ENCODE results near the gene OSBPL3. TPM values are rescaled to one million over a fixed set of nuclear protein-coding genes. Genes with fewer than 3 reads are reported as not detected.

OSBPL3 gene
- total RNA-seq, 1 experiment from 2014 or later: 11.6 TPM

DNA sequence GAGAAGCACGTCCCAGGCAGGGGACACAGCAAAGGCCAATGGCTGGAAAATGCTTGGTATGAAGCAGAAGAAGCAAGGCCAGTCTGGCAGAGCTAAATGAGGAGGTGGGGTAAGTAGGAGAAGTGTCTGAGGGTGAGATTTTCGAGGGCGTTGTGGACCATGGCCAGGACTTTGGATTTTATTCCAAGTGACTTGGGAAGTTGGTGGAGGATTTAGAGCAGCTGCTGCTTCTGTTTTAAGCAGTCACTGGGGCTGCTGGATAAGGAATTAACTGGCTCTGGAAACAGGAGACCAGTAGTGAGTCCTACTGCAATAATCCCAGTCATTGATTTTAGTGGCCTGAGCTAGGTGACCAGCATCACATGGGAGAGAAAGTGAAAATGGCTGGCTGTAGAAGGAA, 155.1 kb downstream of the OSBPL3 start:
- no TSS peak for BruUV-seq (replicated peaks)
- DNase-seq (no peak), ATAC-seq (no peak)
- Histone ChIP-seq H3K4me3 (ENCODE audit: low read length) (no peak overlapping the region), H4K20me1 (ENCODE audit: low read length) (no peaks in the 10 kb centered on the region), H3F3A (ENCODE audit: low read length, unreplicated experiment) (peaks cover 6% of the 10 kb centered on the region), H3K27me3 (ENCODE audit: low read length) (no peaks in the 10 kb centered on the region), H3K9me3 (ENCODE audit: low read length) (no peaks in the 10 kb centered on the region), H3K36me3 (ENCODE audit: low read depth, low read length) (peaks cover 10% of the 10 kb centered on the region), H3K9me2 (replicated peaks; ENCODE audit: low read length) (no peaks in the 10 kb centered on the region), H3K27ac (ENCODE audit: low read length) (peak overlapping the region; percentile 94), H2AFZ (ENCODE audit: low read length) (no peak overlapping the region), H3K4me2 (ENCODE audit: low read length) (peak overlapping the region; percentile 74), H3K9ac (ENCODE audit: low read length) (no peak overlapping the region), H3K79me2 (ENCODE audit: low read length) (no peaks in the 10 kb centered on the region), H3K4me1 (ENCODE audit: insufficient read depth, low read length) (peaks cover 61% of the 10 kb centered on the region)
- TF ChIP-seq, protein P1, sequence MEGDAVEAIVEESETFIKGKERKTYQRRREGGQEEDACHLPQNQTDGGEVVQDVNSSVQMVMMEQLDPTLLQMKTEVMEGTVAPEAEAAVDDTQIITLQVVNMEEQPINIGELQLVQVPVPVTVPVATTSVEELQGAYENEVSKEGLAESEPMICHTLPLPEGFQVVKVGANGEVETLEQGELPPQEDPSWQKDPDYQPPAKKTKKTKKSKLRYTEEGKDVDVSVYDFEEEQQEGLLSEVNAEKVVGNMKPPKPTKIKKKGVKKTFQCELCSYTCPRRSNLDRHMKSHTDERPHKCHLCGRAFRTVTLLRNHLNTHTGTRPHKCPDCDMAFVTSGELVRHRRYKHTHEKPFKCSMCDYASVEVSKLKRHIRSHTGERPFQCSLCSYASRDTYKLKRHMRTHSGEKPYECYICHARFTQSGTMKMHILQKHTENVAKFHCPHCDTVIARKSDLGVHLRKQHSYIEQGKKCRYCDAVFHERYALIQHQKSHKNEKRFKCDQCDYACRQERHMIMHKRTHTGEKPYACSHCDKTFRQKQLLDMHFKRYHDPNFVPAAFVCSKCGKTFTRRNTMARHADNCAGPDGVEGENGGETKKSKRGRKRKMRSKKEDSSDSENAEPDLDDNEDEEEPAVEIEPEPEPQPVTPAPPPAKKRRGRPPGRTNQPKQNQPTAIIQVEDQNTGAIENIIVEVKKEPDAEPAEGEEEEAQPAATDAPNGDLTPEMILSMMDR (conservative IDR thresholded peaks at IDR 0.05; ENCODE audit: low read depth, low read length): no peak
- TF ChIP-seq EZH2phosphoT487 (IDR thresholded peaks at IDR 0.05; ENCODE audit: borderline replicate concordance, low read length) (no peak), EZH2 (IDR thresholded peaks at IDR 0.05; ENCODE audit: low read length, unreplicated experiment) (no peak)
- intact Hi-C loops (cut with micrococcal nuclease): loop anchor here (10.0 kb wide), 1 partner anchor 1490 kb away; no protein-coding TSS in a partner anchor
- CTCF ChIA-PET: interaction anchor here (0.8 kb wide), 1 partner anchor 131 kb away, joined by 4 read pairs; no protein-coding TSS in a partner anchor
- POLR2A ChIA-PET (ENCODE audit: unreplicated experiment): no interaction called here

- BruUV-seq (replicated peaks): no TSS peak
- Histone ChIP-seq H3K9ac (ENCODE audit: low read length) (no peak overlapping the region), H3F3A (ENCODE audit: low read length, unreplicated experiment) (peaks cover 6% of the 10 kb centered on the region), H3K4me2 (ENCODE audit: low read length) (no peak overlapping the region), H3K4me1 (ENCODE audit: insufficient read depth, low read length) (peaks cover 65% of the 10 kb centered on the region), H3K9me2 (replicated peaks; ENCODE audit: low read length) (no peaks in the 10 kb centered on the region), H2AFZ (ENCODE audit: low read length) (no peak overlapping the region), H3K36me3 (ENCODE audit: low read depth, low read length) (peaks cover 7% of the 10 kb centered on the region; the same call in 1 of the 2 replicates), H3K27me3 (ENCODE audit: low read length) (no peaks in the 10 kb centered on the region), H3K27ac (ENCODE audit: low read length) (no peak overlapping the region), H3K4me3 (ENCODE audit: low read length) (no peak overlapping the region), H3K79me2 (ENCODE audit: low read length) (no peaks in the 10 kb centered on the region), H3K9me3 (ENCODE audit: low read length) (no peaks in the 10 kb centered on the region), H4K20me1 (ENCODE audit: low read length) (no peaks in the 10 kb centered on the region)
- intact Hi-C loops (cut with micrococcal nuclease): loop anchor here (10.0 kb wide), 1 partner anchor 1490 kb away; no protein-coding TSS in a partner anchor
- DNase-seq (no peak), ATAC-seq (no peak)
- no peak for TF ChIP-seq EZH2 (IDR thresholded peaks at IDR 0.05; ENCODE audit: low read length, unreplicated experiment)
- no peak for TF ChIP-seq EZH2phosphoT487 (IDR thresholded peaks at IDR 0.05; ENCODE audit: borderline replicate concordance, low read length)
- TF ChIP-seq, protein P1 (conservative IDR thresholded peaks at IDR 0.05; ENCODE audit: low read depth, low read length): no peak
- POLR2A ChIA-PET (ENCODE audit: unreplicated experiment): no interaction called here
- CTCF ChIA-PET: no interaction called here
Observed at GRCh38 chr7:24824400-24824799, 155.6 kb downstream of the OSBPL3 start.

DNA sequence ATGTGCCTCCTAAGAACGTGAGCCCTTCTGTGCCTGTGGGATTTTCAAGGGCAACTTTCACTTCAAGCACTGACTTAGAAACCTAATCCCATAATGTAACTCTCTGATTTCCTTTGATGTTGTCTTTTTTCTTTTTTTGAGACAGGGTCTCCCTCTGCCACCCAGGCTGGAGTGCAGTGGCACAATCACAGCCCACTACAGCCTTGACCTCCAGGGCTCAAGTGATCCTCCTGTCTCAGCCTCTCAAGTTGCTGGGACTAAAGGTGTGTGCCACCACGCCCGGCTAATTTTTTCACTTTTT, 158.3 kb downstream of the OSBPL3 start:
- H3K9me3 ChIP-seq (ENCODE audit: low read length): no peaks in the 10 kb centered on the region
- no peaks in the 10 kb centered on the region; the same call in 1 of the 2 replicates for H3K36me3 ChIP-seq (ENCODE audit: low read depth, low read length)
- peak overlapping the region; percentile 80 for H3K4me2 ChIP-seq (ENCODE audit: low read length)
- no peak overlapping the region; the same call in 1 of the 2 replicates for H3K4me3 ChIP-seq (ENCODE audit: low read length)
- H3F3A ChIP-seq (ENCODE audit: low read length, unreplicated experiment): peaks cover 6% of the 10 kb centered on the region
- H2AFZ ChIP-seq (ENCODE audit: low read length): no peak overlapping the region
- no peak for ATAC-seq
- DNase-seq: no peak
- ChIA-PET POLR2A (ENCODE audit: unreplicated experiment) (no interaction called here), CTCF (interaction anchor here (0.6 to 3.0 kb wide), 4 partner anchors 158 to 277 kb away, joined by 3 to 11 read pairs (median 6); partner anchors contain the start of gene OSBPL3)
- H3K79me2 ChIP-seq (ENCODE audit: low read length): no peaks in the 10 kb centered on the region
- peak overlapping the region; percentile 97 for H3K27ac ChIP-seq (ENCODE audit: low read length)
- H3K27me3 ChIP-seq (ENCODE audit: low read length): no peaks in the 10 kb centered on the region
- TF ChIP-seq EZH2phosphoT487 (IDR thresholded peaks at IDR 0.05; ENCODE audit: borderline replicate concordance, low read length): no peak
- H3K9ac ChIP-seq (ENCODE audit: low read length): peak overlapping the region; percentile 75
- H3K4me1 ChIP-seq (ENCODE audit: insufficient read depth, low read length): peaks cover 55% of the 10 kb centered on the region
- no peaks in the 10 kb centered on the region for H3K9me2 ChIP-seq (replicated peaks; ENCODE audit: low read length)
- no peaks in the 10 kb centered on the region for H4K20me1 ChIP-seq (ENCODE audit: low read length)
- intact Hi-C loops (cut with micrococcal nuclease): loop anchor here (1.0 to 10.0 kb wide), 6 partner anchors 61 to 1487 kb away; no protein-coding TSS in a partner anchor
- TSS peak; percentile 70 for BruUV-seq (replicated peaks)
